Body of pancreas (tissue), 4 donors: Measurements from ENCODE around the gene TMEM167B.

ENCODE experiments used
- CTCF ChIP-seq, 7 experiments: fragments of 450-650 bp in 4 of 7; fragments of 200-600 bp in 3 of 7; sonication (generic) in 3 of 7; IDR thresholded peaks; one replicate each; pipeline ENCODE4 v1.5.1; 2016 to 2019; ENCODE audit warnings: antibody characterized with exemption in 7 of 7
- POLR2A ChIP-seq, 3 donors: fragments of 450-650 bp; IDR thresholded peaks; one replicate each; pipeline ENCODE4 v1.6.1; 2016; ENCODE audit warnings: antibody characterized with exemption in 3 of 3, mild to moderate bottlenecking in 2 of 3

DNA sequence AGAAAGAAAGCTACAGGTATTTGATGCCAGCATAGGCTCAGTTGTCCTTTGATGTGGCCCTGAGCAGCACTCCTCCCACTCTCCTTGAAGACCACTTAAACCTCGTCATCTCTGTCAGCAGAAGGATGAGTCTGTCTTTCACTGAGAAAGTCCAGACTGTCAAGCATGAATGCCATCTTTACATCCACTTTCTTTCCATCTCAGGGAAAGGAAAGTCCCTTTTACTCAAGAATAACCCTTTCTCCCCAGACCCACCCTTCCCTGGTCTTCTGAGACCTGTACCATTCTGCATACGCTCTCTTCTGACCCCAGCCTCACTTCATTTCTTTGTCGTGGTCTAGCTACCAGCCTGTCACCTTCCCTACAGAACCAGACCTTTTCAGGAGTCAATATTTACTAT, 19.3 kb downstream of the TMEM167B start:
- no peak for TF ChIP-seq CTCF (IDR thresholded peaks at IDR 0.05)
- no peak for TF ChIP-seq POLR2A (IDR thresholded peaks at IDR 0.05)
